Measurements from ENCODE around the gene PHYKPL. TPM values are rescaled to one million over a fixed set of nuclear protein-coding genes. Genes with fewer than 3 reads are reported as not detected.

The PHYKPL gene
- total RNA-seq, 2 experiments from 2014 or later = 60.4 to 62.1 TPM

DNA sequence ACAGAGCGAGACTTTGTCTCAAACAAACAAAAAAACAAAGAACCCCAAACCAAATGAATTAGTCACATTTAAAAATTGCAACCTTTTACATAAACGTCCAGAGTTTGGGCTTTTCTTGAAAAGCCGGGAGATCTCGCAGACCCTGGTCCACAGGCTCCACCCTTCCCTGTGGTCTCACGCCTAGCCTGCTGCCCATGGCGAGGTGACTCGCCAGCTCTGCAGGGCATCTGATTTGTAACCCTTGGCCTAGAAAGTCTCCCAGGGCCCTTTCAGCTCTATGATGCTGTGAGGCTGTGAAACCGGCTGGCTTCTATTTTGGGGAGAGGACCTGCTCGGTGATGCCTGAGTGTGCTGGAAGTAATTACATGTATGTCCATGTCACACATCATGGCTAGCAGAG, 44.7 kb upstream of the PHYKPL start:
- POLR2A ChIA-PET = interaction anchor here (1.5 kb wide), 1 partner anchor 38 kb away, joined by 3 read pairs; no protein-coding TSS in a partner anchor

DNA sequence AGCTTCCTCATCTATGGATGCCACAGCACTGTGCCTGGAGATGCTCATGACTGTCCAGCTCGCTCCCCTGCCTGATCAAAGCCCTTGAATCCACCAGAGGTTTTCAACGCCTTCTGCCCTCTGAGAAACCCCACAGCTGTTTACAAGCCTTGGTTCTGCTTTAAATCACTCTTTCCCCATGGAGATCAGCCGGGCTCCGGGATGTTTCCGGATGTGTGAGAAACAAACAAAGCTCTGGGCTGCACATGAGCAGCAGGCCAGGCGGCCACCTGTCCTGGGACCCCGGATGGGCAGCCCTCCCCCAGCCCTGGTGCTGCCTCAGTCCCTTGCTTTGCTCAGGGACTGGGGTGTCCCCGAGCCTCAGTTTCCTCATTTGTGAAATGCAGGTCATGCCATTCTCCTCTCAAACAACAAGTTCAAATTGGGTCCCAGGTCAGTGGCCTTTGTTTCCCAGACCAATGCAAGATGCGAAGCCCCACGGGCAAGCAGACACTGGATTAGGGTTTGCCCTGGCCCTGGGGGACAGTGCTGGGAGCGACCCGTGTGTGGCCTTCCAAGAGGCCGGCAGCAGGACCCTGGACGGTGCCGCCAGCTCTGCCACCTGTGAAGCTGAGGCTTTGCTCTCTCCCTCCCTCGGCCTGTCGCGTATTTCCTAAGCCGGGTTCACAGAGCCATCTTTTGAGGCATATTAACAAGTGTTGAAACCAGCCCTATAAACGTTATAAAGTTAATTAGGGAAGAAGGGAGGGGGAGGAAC, 42.4 kb upstream of the PHYKPL start:
- CTCF ChIA-PET = interaction anchor here (1.2 to 6.3 kb wide), 2 partner anchors 7 to 315 kb away, joined by 5 to 35 read pairs; partner anchors contain the start of gene COL23A1
- no peaks in the 10 kb centered on the region for H3K27me3 Mint-ChIP-seq
- no peak for ATAC-seq

More for the DNA sequence above, 44.7 kb upstream of the PHYKPL start:
- TF ChIP-seq, protein P1, sequence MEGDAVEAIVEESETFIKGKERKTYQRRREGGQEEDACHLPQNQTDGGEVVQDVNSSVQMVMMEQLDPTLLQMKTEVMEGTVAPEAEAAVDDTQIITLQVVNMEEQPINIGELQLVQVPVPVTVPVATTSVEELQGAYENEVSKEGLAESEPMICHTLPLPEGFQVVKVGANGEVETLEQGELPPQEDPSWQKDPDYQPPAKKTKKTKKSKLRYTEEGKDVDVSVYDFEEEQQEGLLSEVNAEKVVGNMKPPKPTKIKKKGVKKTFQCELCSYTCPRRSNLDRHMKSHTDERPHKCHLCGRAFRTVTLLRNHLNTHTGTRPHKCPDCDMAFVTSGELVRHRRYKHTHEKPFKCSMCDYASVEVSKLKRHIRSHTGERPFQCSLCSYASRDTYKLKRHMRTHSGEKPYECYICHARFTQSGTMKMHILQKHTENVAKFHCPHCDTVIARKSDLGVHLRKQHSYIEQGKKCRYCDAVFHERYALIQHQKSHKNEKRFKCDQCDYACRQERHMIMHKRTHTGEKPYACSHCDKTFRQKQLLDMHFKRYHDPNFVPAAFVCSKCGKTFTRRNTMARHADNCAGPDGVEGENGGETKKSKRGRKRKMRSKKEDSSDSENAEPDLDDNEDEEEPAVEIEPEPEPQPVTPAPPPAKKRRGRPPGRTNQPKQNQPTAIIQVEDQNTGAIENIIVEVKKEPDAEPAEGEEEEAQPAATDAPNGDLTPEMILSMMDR (IDR thresholded peaks at IDR 0.05) = no peak
- Mint-ChIP-seq H3K4me1 (ENCODE audit: low read depth) (peaks cover 4% of the 10 kb centered on the region), H3K4me3 (no peak overlapping the region), H3K36me3 (ENCODE audit: low read depth) (no peaks in the 10 kb centered on the region), H3K27me3 (no peaks in the 10 kb centered on the region), H3K9me3 (no peaks in the 10 kb centered on the region), H3K27ac (no peak overlapping the region)
- no peak for DNase-seq
- intact Hi-C loops (cut with micrococcal nuclease) = no loop called here
- ATAC-seq = no peak
- CTCF ChIA-PET = interaction anchor here (1.3 kb wide), 1 partner anchor 42 kb away, joined by 3 read pairs; no protein-coding TSS in a partner anchor

DNA sequence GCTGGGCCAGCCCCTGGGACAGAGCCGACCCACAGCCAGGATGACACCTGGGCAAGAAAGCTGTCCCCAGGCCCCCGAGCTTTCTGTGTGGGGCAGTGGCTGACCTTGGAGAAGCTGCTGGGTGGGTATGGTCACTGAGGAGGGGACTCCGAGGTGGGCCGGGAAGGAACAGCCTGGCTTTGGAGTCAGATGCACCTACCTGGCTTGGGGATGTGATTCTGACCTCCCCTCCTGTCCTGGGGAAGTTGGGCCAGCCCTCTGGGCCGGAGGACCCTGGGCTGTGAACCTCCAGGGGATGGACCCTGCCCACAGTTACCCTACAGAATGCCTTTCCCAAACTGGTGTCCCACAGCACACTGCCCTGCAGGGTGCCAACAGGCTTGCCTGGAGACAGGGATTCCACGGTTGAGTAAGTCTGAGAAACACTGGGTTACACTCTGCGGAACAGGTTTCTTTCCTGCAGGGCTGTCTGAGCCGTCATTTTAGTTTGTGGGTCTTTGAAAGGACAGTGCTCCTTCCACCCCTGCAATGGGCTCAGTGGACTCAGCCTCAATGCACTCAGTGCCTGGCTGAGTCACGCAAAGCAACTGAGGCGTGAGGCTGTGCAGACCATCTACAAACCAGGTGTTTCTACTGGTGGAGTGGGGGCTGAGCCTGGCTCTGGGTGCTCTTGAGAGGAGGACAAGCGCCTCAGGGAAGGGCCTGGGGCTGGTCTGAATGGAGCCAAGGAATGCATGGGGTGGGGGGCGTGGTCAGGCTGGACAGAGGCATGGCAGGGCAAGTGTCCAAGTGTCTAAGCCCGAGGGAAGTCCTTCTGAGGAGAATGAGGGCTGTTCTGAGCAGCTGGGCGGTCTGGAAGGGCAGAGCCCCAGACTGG, 41.3 kb upstream of the PHYKPL start:
- intact Hi-C loops (cut with micrococcal nuclease) = no loop called here
- no peak overlapping the region for H3K27ac Mint-ChIP-seq
- ATAC-seq (no peak), DNase-seq (no peak)
- no peaks in the 10 kb centered on the region for H3K9me3 Mint-ChIP-seq
- no peak overlapping the region for H3K4me3 Mint-ChIP-seq
- no peaks in the 10 kb centered on the region for H3K27me3 Mint-ChIP-seq
- TF ChIP-seq, protein P1 (IDR thresholded peaks at IDR 0.05) = no peak
- H3K36me3 Mint-ChIP-seq (ENCODE audit: low read depth) = no peaks in the 10 kb centered on the region
- POLR2A ChIA-PET = no interaction called here
- CTCF ChIA-PET = interaction anchor here (6.3 kb wide), 1 partner anchor 8 kb away, joined by 35 read pairs; no protein-coding TSS in a partner anchor
- no peaks in the 10 kb centered on the region for H3K4me1 Mint-ChIP-seq (ENCODE audit: low read depth)

More for the DNA sequence above, 42.4 kb upstream of the PHYKPL start:
- H3K4me3 Mint-ChIP-seq = no peak overlapping the region
- no peaks in the 10 kb centered on the region for H3K9me3 Mint-ChIP-seq
- H3K27ac Mint-ChIP-seq = no peak overlapping the region
- POLR2A ChIA-PET = no interaction called here
- H3K4me1 Mint-ChIP-seq (ENCODE audit: low read depth) = peaks cover 4% of the 10 kb centered on the region
- H3K36me3 Mint-ChIP-seq (ENCODE audit: low read depth) = no peaks in the 10 kb centered on the region
- TF ChIP-seq, protein P1 (IDR thresholded peaks at IDR 0.05) = no peak
- no peak for DNase-seq
- intact Hi-C loops (cut with micrococcal nuclease) = no loop called here

DNA sequence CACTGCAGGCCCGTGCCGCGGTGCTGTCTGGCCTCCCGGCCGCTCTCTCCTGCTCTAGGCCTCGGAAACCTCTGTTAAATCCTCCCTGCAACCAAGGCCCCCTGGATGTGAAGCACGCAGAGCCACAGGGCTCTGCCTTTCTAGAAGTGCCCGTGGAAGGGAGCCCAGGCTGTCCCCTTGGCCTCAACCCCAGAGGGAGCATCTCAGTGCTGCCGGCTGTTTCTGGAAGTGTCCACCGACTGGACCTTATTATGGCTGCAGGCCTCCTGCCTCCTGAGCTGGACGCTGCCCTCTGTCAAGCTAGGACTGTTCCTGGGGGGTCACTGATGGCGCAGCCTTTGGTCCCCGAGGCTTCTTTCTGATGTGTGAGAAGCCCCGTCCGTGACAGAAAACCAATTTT, 40.4 kb upstream of the PHYKPL start:
- Mint-ChIP-seq H3K4me3 (no peak overlapping the region), H3K9me3 (no peaks in the 10 kb centered on the region), H3K36me3 (ENCODE audit: low read depth) (no peaks in the 10 kb centered on the region), H3K27me3 (no peaks in the 10 kb centered on the region), H3K4me1 (ENCODE audit: low read depth) (no peaks in the 10 kb centered on the region), H3K27ac (no peak overlapping the region)
- ChIA-PET CTCF (interaction anchor here (6.3 kb wide), 1 partner anchor 9 kb away, joined by 35 read pairs; no protein-coding TSS in a partner anchor), POLR2A (no interaction called here)
- TF ChIP-seq, protein P1 (IDR thresholded peaks at IDR 0.05) = no peak
- DNase-seq = no peak
- intact Hi-C loops (cut with micrococcal nuclease) = no loop called here
- ATAC-seq = no peak

Data from activated CD8-positive, alpha-beta T cell treated with anti-CD3 and anti-CD28 coated beads for 36 hours (primary cell).